ENCODE measurements around the gene LPO.
A peak's percentile ranks its signal among the peaks of the same experiment; 100 is the strongest.

LPO gene

GRCh38 chr17:58238147-58238634 lies at the start of gene LPO:
Gene LPO (plus strand): TSS chr17:58238584. CDS start chr17:58242980, 4,396 bp downstream.
- Histone ChIP-seq H3K4me3 (no peak within 1 kb of the TSS), H3K27me3 (ENCODE audit: low read depth) (peaks cover 60% of the 10 kb centered on the region), H3K9me3 (no peaks in the 10 kb centered on the region), H3K4me1 (no peaks in the 10 kb centered on the region), H3K36me3 (replicated peaks) (no peaks in the 10 kb centered on the region)
- DNase-seq (ENCODE audit: low spot score in 2 of 2): no peak
- in situ Hi-C loops (cut with MboI; ENCODE audit: low sequenced_read_pairs): no loop called here

- Histone ChIP-seq H3K4me3 (no peak overlapping the region), H3K36me3 (replicated peaks) (no peaks in the 10 kb centered on the region), H3K27me3 (ENCODE audit: low read depth) (no peaks in the 10 kb centered on the region), H3K4me1 (no peaks in the 10 kb centered on the region), H3K9me3 (no peaks in the 10 kb centered on the region)
- in situ Hi-C loops (cut with MboI; ENCODE audit: low sequenced_read_pairs): no loop called here
- no peak for DNase-seq (ENCODE audit: low spot score in 2 of 2)
Observed at GRCh38 chr17:58189436-58190146, 48.8 kb upstream of the LPO start.

- no peaks in the 10 kb centered on the region for H3K9me3 ChIP-seq
- no peaks in the 10 kb centered on the region for H3K4me1 ChIP-seq
- no peak overlapping the region for H3K4me3 ChIP-seq
- H3K27me3 ChIP-seq (ENCODE audit: low read depth): no peaks in the 10 kb centered on the region
- H3K36me3 ChIP-seq (replicated peaks): no peaks in the 10 kb centered on the region
- in situ Hi-C loops (cut with MboI; ENCODE audit: low sequenced_read_pairs): no loop called here
- DNase-seq (ENCODE audit: low spot score in 2 of 2): no peak
Observed at GRCh38 chr17:58191241-58191896, 47.0 kb upstream of the LPO start.

- in situ Hi-C loops (cut with MboI; ENCODE audit: low sequenced_read_pairs): no loop called here
- Histone ChIP-seq H3K4me1 (no peaks in the 10 kb centered on the region), H3K9me3 (no peaks in the 10 kb centered on the region), H3K36me3 (replicated peaks) (no peaks in the 10 kb centered on the region), H3K27me3 (ENCODE audit: low read depth) (no peaks in the 10 kb centered on the region), H3K4me3 (no peak within 1 kb of the TSS)
- no peak for DNase-seq (ENCODE audit: low spot score in 2 of 2)
Observed at GRCh38 chr17:58192612-58193011, 45.8 kb upstream of the LPO start, which contains the start of gene EPX. Gene EPX (plus strand): TSS chr17:58192726. CDS start chr17:58192847, 121 bp downstream.

GRCh38 chr17:58193641-58194255 lies 44.6 kb upstream of the LPO start:
- DNase-seq (ENCODE audit: low spot score in 2 of 2): no peak
- H3K27me3 ChIP-seq (ENCODE audit: low read depth): peaks cover 3% of the 10 kb centered on the region
- in situ Hi-C loops (cut with MboI; ENCODE audit: low sequenced_read_pairs): no loop called here
- H3K4me3 ChIP-seq: no peak overlapping the region
- no peaks in the 10 kb centered on the region for H3K36me3 ChIP-seq (replicated peaks)
- no peaks in the 10 kb centered on the region for H3K4me1 ChIP-seq
- H3K9me3 ChIP-seq: no peaks in the 10 kb centered on the region

GRCh38 chr17:58195518-58196123 lies 42.8 kb upstream of the LPO start:
- DNase-seq (ENCODE audit: low spot score in 2 of 2): no peak
- no peak overlapping the region for H3K4me3 ChIP-seq
- in situ Hi-C loops (cut with MboI; ENCODE audit: low sequenced_read_pairs): no loop called here

GRCh38 chr17:58196610-58197009 lies 41.8 kb upstream of the LPO start:
- Histone ChIP-seq H3K27me3 (ENCODE audit: low read depth) (peaks cover 4% of the 10 kb centered on the region), H3K4me3 (no peak overlapping the region), H3K4me1 (no peaks in the 10 kb centered on the region), H3K9me3 (no peaks in the 10 kb centered on the region), H3K36me3 (replicated peaks) (no peaks in the 10 kb centered on the region)
- no peak for DNase-seq (ENCODE audit: low spot score in 2 of 2)
- in situ Hi-C loops (cut with MboI; ENCODE audit: low sequenced_read_pairs): no loop called here

More at GRCh38 chr17:58195518-58196123, 42.8 kb upstream of the LPO start:
- Histone ChIP-seq H3K4me1 (no peaks in the 10 kb centered on the region), H3K27me3 (ENCODE audit: low read depth) (peaks cover 4% of the 10 kb centered on the region), H3K36me3 (replicated peaks) (no peaks in the 10 kb centered on the region), H3K9me3 (no peaks in the 10 kb centered on the region)

- in situ Hi-C loops (cut with MboI; ENCODE audit: low sequenced_read_pairs): no loop called here
- DNase-seq (ENCODE audit: low spot score in 2 of 2): peak; percentile 49 to 79
- no peaks in the 10 kb centered on the region for H3K4me1 ChIP-seq
- no peaks in the 10 kb centered on the region for H3K9me3 ChIP-seq
- H3K27me3 ChIP-seq (ENCODE audit: low read depth): peaks cover 4% of the 10 kb centered on the region
- no peaks in the 10 kb centered on the region for H3K36me3 ChIP-seq (replicated peaks)
- H3K4me3 ChIP-seq: no peak overlapping the region
Observed at GRCh38 chr17:58200024-58200633, 38.3 kb upstream of the LPO start.

GRCh38 chr17:58202859-58203258 lies 35.5 kb upstream of the LPO start:
- H3K4me3 ChIP-seq: no peak overlapping the region
- in situ Hi-C loops (cut with MboI; ENCODE audit: low sequenced_read_pairs): no loop called here
- no peaks in the 10 kb centered on the region for H3K4me1 ChIP-seq
- no peaks in the 10 kb centered on the region for H3K36me3 ChIP-seq (replicated peaks)
- H3K27me3 ChIP-seq (ENCODE audit: low read depth): peaks cover 4% of the 10 kb centered on the region
- DNase-seq (ENCODE audit: low spot score in 2 of 2): no peak
- no peaks in the 10 kb centered on the region for H3K9me3 ChIP-seq

- Histone ChIP-seq H3K36me3 (replicated peaks) (no peaks in the 10 kb centered on the region), H3K27me3 (ENCODE audit: low read depth) (no peaks in the 10 kb centered on the region; the same call in 1 of the 2 replicates), H3K4me3 (no peak overlapping the region), H3K4me1 (no peaks in the 10 kb centered on the region), H3K9me3 (no peaks in the 10 kb centered on the region)
- no peak for DNase-seq (ENCODE audit: low spot score in 2 of 2)
- in situ Hi-C loops (cut with MboI; ENCODE audit: low sequenced_read_pairs): no loop called here
Observed at GRCh38 chr17:58204796-58205195, 33.6 kb upstream of the LPO start.

- Histone ChIP-seq H3K4me1 (no peaks in the 10 kb centered on the region), H3K36me3 (replicated peaks) (no peaks in the 10 kb centered on the region), H3K4me3 (no peak overlapping the region), H3K9me3 (no peaks in the 10 kb centered on the region), H3K27me3 (ENCODE audit: low read depth) (no peaks in the 10 kb centered on the region)
- in situ Hi-C loops (cut with MboI; ENCODE audit: low sequenced_read_pairs): no loop called here
- DNase-seq (ENCODE audit: low spot score in 2 of 2): no peak
Observed at GRCh38 chr17:58205936-58206335, 32.4 kb upstream of the LPO start.

- Histone ChIP-seq H3K36me3 (replicated peaks) (peaks cover 3% of the 10 kb centered on the region), H3K9me3 (no peaks in the 10 kb centered on the region), H3K27me3 (ENCODE audit: low read depth) (no peaks in the 10 kb centered on the region), H3K4me3 (no peak overlapping the region), H3K4me1 (no peaks in the 10 kb centered on the region)
- in situ Hi-C loops (cut with MboI; ENCODE audit: low sequenced_read_pairs): no loop called here
- DNase-seq (ENCODE audit: low spot score in 2 of 2): no peak
Observed at GRCh38 chr17:58207451-58207850, 30.9 kb upstream of the LPO start.

GRCh38 chr17:58208344-58208743 lies 30.0 kb upstream of the LPO start:
- H3K4me1 ChIP-seq: no peaks in the 10 kb centered on the region
- DNase-seq (ENCODE audit: low spot score in 2 of 2): no peak
- in situ Hi-C loops (cut with MboI; ENCODE audit: low sequenced_read_pairs): no loop called here
- H3K36me3 ChIP-seq (replicated peaks): peaks cover 9% of the 10 kb centered on the region
- H3K27me3 ChIP-seq (ENCODE audit: low read depth): no peaks in the 10 kb centered on the region
- no peak overlapping the region for H3K4me3 ChIP-seq
- H3K9me3 ChIP-seq: no peaks in the 10 kb centered on the region

Data from HAP-1 (cell line).